Coronary artery (tissue), 2 donors: ENCODE data around the gene GPR17.
A peak's percentile ranks its signal among the peaks of the same experiment; 100 is the strongest.

Experiments
- DNase-seq: peaks from one replicate; pipeline ENCODE4 v3.0.0-alpha.2; 2017; ENCODE audit warnings: low spot score
- H3K27ac ChIP-seq, 2 donors: fragments of 200-600 bp; sonication (generic); one replicate each; pipeline ENCODE4 v1.5.1; 2016 to 2019
- H3K4me3 ChIP-seq: fragments of 200-600 bp; sonication (generic); 2 replicates; pipeline ENCODE4 v1.5.1; 2016; ENCODE audit warnings: mild to moderate bottlenecking, moderate library complexity
- CTCF ChIP-seq: fragments of 200-600 bp; sonication (generic); IDR thresholded peaks from one replicate; pipeline ENCODE4 v1.5.1; 2019; ENCODE audit warnings: antibody characterized with exemption

The GPR17 gene

GRCh38 chr2:127645026-127645394 lies 943 bp upstream of the GPR17 start:
- no peak for TF ChIP-seq CTCF
- Histone ChIP-seq H3K4me3 (no peak overlapping the region), H3K27ac (no peak overlapping the region)
- DNase-seq = no peak

- Histone ChIP-seq H3K27ac (peak overlapping the region; percentile 81 to 87), H3K4me3 (no peak overlapping the region)
- no peak for DNase-seq
- TF ChIP-seq CTCF = no peak
Observed at GRCh38 chr2:127646487-127647241, 711 bp downstream of the GPR17 start.

GRCh38 chr2:127647242-127648190 lies 1.6 kb downstream of the GPR17 start:
- H3K27ac ChIP-seq = peak overlapping the region; percentile 81 to 87
- TF ChIP-seq CTCF = no peak
- DNase-seq = no peak
- no peak overlapping the region for H3K4me3 ChIP-seq

GRCh38 chr2:127648321-127648720 lies 2.4 kb downstream of the GPR17 start:
- Histone ChIP-seq H3K4me3 (no peak overlapping the region), H3K27ac (peak overlapping the region; percentile 81 to 87)
- no peak for TF ChIP-seq CTCF
- no peak for DNase-seq

- TF ChIP-seq CTCF = no peak
- DNase-seq = no peak
- H3K4me3 ChIP-seq = peak overlapping the region; percentile 19
- peak overlapping the region; percentile 58 to 77 for H3K27ac ChIP-seq
Observed at GRCh38 chr2:127649100-127649611, 3.2 kb downstream of the GPR17 start.

GRCh38 chr2:127649684-127650040 lies 3.7 kb downstream of the GPR17 start:
- Histone ChIP-seq H3K27ac (peak overlapping the region; percentile 58 to 77), H3K4me3 (peak overlapping the region; percentile 19)
- TF ChIP-seq CTCF = peak; percentile 83
- DNase-seq = no peak
